Endothelial cell of umbilical vein (primary cell): Measurements from ENCODE around the gene LTO1. TPM values are rescaled to one million over a fixed set of nuclear protein-coding genes. Genes with fewer than 3 reads are reported as not detected.

Source experiments
- BruUV-seq: library from RNA; stranded (reverse); fragments of 400-500 nt; replicated peaks from 2 replicates; lab custom pipeline; 2021; lab: Mats Ljungman, UMichigan
- CTCF ChIA-PET: fragments of 300-600, 350-600 bp; sonication (Branson Sonifier 250); formaldehyde crosslinking; loops from one replicate; lab custom pipeline; 2021; ENCODE audit warnings: antibody characterized with exemption, inconsistent platforms; lab: Charles Lee
- POLR2A ChIA-PET: fragments of 300-600, 350-600 bp; sonication (Branson Sonifier 250); formaldehyde crosslinking; loops from one replicate; lab custom pipeline; 2021; ENCODE audit warnings: antibody characterized with exemption, inconsistent platforms; lab: Charles Lee
- DNase-seq: peaks from one replicate; pipeline ENCODE4 v3.0.0-alpha.2; 2011; ENCODE audit warnings: low read depth, low spot score
- FAIRE-seq: peaks from 2 replicates; lab custom pipeline; 2011; peaks lifted over from hg19 to GRCh38; lab: Jason Lieb, UNC
- H2AFZ ChIP-seq: 2 replicates; pipeline ENCODE4 v1.6.0; 2012; ENCODE audit warnings: low read depth, low read length, control low read depth, inconsistent platforms
- H3K27ac ChIP-seq: 2 replicates; pipeline ENCODE4 v1.5.1; 2011; ENCODE audit warnings: low read depth, mild to moderate bottlenecking, control low read depth, low read length, moderate library complexity; ENCODE audit not compliant: insufficient read depth
- H3K27me3 ChIP-seq, 2 experiments: 2 replicates each; pipeline versions ENCODE4 v1.6.0 to v1.6.1; 2011; ENCODE audit warnings: low read length in 2 of 2, mixed read lengths in 1 of 2; ENCODE audit not compliant: control insufficient read depth in 2 of 2, insufficient read depth in 2 of 2
- H3K36me3 ChIP-seq, 2 experiments: 2 replicates in 1 of 2; 3 replicates in 1 of 2; pipeline ENCODE4 v1.5.1; 2011; ENCODE audit warnings: low read length in 2 of 2, mild to moderate bottlenecking in 1 of 2, moderate library complexity in 1 of 2; ENCODE audit not compliant: control insufficient read depth in 2 of 2, insufficient read depth in 2 of 2; ENCODE audit errors: extremely low read depth in 1 of 2
- H3K4me1 ChIP-seq: 3 replicates; pipeline ENCODE4 v1.5.1; 2011; ENCODE audit warnings: mild to moderate bottlenecking, low read length; ENCODE audit not compliant: control insufficient read depth, insufficient read depth; ENCODE audit errors: extremely low read depth
- H3K4me2 ChIP-seq: 2 replicates; pipeline ENCODE4 v1.6.1; 2011; ENCODE audit warnings: low read length, control low read depth, mixed read lengths; ENCODE audit not compliant: insufficient read depth
- H3K4me3 ChIP-seq, 3 experiments: fragments of 200-600 bp in 1 of 3; sonication (generic), shearing (Covaris generic) in 1 of 3; replicated peaks in 1 of 3; 2 replicates each; pipeline ENCODE4 v1.5.1; 2011 to 2016; ENCODE audit warnings: control low read depth in 3 of 3, low read length in 3 of 3, mild to moderate bottlenecking in 2 of 3, inconsistent platforms in 1 of 3, low read depth in 1 of 3, moderate library complexity in 1 of 3; ENCODE audit not compliant: insufficient read depth in 1 of 3
- H3K79me2 ChIP-seq: 2 replicates; pipeline ENCODE4 v1.6.0; 2012; ENCODE audit warnings: low read length, inconsistent platforms; ENCODE audit not compliant: control insufficient read depth, insufficient read depth
- H3K9ac ChIP-seq: replicated peaks from 2 replicates; pipeline ENCODE3; 2011; ENCODE audit warnings: low read length, control low read depth; ENCODE audit not compliant: insufficient read depth; ENCODE audit errors: extremely low read depth
- H3K9me1 ChIP-seq: replicated peaks from 3 replicates; pipeline ENCODE4 v1.6.0; 2011; ENCODE audit warnings: mild to moderate bottlenecking, low read length; ENCODE audit not compliant: control insufficient read depth, insufficient read depth; ENCODE audit errors: extremely low read depth
- H3K9me3 ChIP-seq: replicated peaks from 2 replicates; pipeline ENCODE4 v1.5.1; 2012; ENCODE audit warnings: low read length, inconsistent platforms; ENCODE audit not compliant: control insufficient read depth, insufficient read depth
- H4K20me1 ChIP-seq: replicated peaks from 2 replicates; pipeline ENCODE3; 2011; ENCODE audit warnings: mild to moderate bottlenecking, low read length; ENCODE audit not compliant: control insufficient read depth, insufficient read depth; ENCODE audit errors: extremely low read depth
- CTCF ChIP-seq, 2 donors: IDR thresholded peaks; 1 replicate in 1 of 2; 2 replicates in 1 of 2; pipeline ENCODE4 v1.5.1; 2011; ENCODE audit warnings: low read length in 2 of 2, mild to moderate bottlenecking in 2 of 2, moderate library complexity in 2 of 2, control low read depth in 1 of 2, inconsistent platforms in 1 of 2, low read depth in 1 of 2; ENCODE audit not compliant: insufficient read depth in 1 of 2; ENCODE audit errors: extremely low read depth in 1 of 2
- EZH2 ChIP-seq: IDR thresholded peaks from 2 replicates; pipeline ENCODE4 v1.6.1; 2012; ENCODE audit warnings: borderline replicate concordance, low read depth, mild to moderate bottlenecking, moderate library complexity, low read length, inconsistent platforms; ENCODE audit not compliant: severe bottlenecking
- FOS ChIP-seq: IDR thresholded peaks from 2 replicates; pipeline ENCODE4 v1.6.1; 2011; ENCODE audit warnings: mild to moderate bottlenecking, low read length, moderate library complexity, borderline replicate concordance; ENCODE audit not compliant: insufficient read depth
- GATA2 ChIP-seq: IDR thresholded peaks from 2 replicates; pipeline ENCODE4 v1.7.0; 2011; ENCODE audit warnings: low read depth, mild to moderate bottlenecking, moderate library complexity, mixed read lengths, low read length; ENCODE audit not compliant: insufficient read length, insufficient read depth
- JUN ChIP-seq: IDR thresholded peaks from 2 replicates; pipeline ENCODE4 v1.6.1; 2011; ENCODE audit warnings: borderline replicate concordance, low read depth; ENCODE audit not compliant: insufficient read length, insufficient read depth
- MAX ChIP-seq: IDR thresholded peaks from 2 replicates; pipeline ENCODE4 v1.6.1; 2011; ENCODE audit not compliant: insufficient read depth, insufficient read length
- MYC ChIP-seq: IDR thresholded peaks from one replicate; pipeline ENCODE4 v1.6.1; 2011; ENCODE audit warnings: mild to moderate bottlenecking, low read depth, low read length
- POLR2A ChIP-seq: IDR thresholded peaks from 2 replicates; pipeline ENCODE4 v1.6.1; 2012; ENCODE audit warnings: low read depth, mild to moderate bottlenecking, control low read depth, low read length
- POLR2AphosphoS5 ChIP-seq: IDR thresholded peaks from 2 replicates; pipeline ENCODE4 v1.6.1; 2012; ENCODE audit warnings: low read depth, mild to moderate bottlenecking, control low read depth, low read length, moderate library complexity; ENCODE audit not compliant: insufficient read depth
- dilution Hi-C: fragments of 300-500 bp; cut with MboI; formaldehyde crosslinking; loops from one replicate; pipeline ENCODE4 v1.15.0; 2019; ENCODE audit warnings: low sequenced_read_pairs; ENCODE audit not compliant: extremely low pct_ligation_motif_present
- intact Hi-C: fragments of 100-400 bp; cut with micrococcal nuclease; formaldehyde crosslinking; loops from one replicate; pipeline ENCODE4 v1.10.0; 2022
- polyA plus RNA-seq, 4 experiments: library from polyadenylated mRNA; depleted of rRNA in 3 of 4; stranded (reverse) in 3 of 4; unstranded in 1 of 4; fragments of >200 nt; gene quantifications; 2 replicates each; pipeline versions ENCODE4 v1.2.1 to v1.2.3, GENCODE V29; 2011 to 2012; ENCODE audit warnings: missing spikeins in 1 of 4
- total RNA-seq: library from RNA; stranded (reverse); gene quantifications from 2 replicates; pipeline ENCODE4 v1.2.3, GENCODE V29; 2021

The LTO1 gene
- total and polyA plus RNA-seq, 2 donors (not counting 3 experiments of a cell fraction or from before 2014, with no cell fraction given) = 26.8 to 30.9 TPM

- H4K20me1 ChIP-seq = no peaks in the 10 kb centered on the region
- FAIRE-seq (no peak), DNase-seq (no peak)
- H3K9ac ChIP-seq = no peak overlapping the region
- intact Hi-C loops (loop anchor here (5.0 kb wide), 2 partner anchors 140 to 185 kb away; no protein-coding TSS in a partner anchor), dilution Hi-C loops (no loop called here)
- no peaks in the 10 kb centered on the region for H3K9me1 ChIP-seq
- H3K27me3 ChIP-seq = peaks cover 52 to 58% of the 10 kb centered on the region in 2 experiments
- H3K27ac ChIP-seq = no peak overlapping the region
- TF ChIP-seq POLR2A (no peak), JUN (no peak), CTCF (IDR thresholded peaks at IDR 0.05; ENCODE audit: extremely low read depth in 1 of 2, insufficient read depth in 1 of 2, low read depth in 1 of 2, low read length in 2 of 2) (no peak), MYC (no peak), POLR2AphosphoS5 (no peak), GATA2 (no peak), MAX (no peak), FOS (no peak), EZH2 (no peak)
- ChIA-PET CTCF (no interaction called here), POLR2A (no interaction called here)
- H2AFZ ChIP-seq = no peak overlapping the region
- peaks cover 8% of the 10 kb centered on the region for H3K4me1 ChIP-seq
- H3K9me3 ChIP-seq = no peaks in the 10 kb centered on the region
- H3K4me3 ChIP-seq = no peak overlapping the region
- no peaks in the 10 kb centered on the region for H3K36me3 ChIP-seq
- BruUV-seq = no TSS peak
- no peaks in the 10 kb centered on the region for H3K79me2 ChIP-seq
- no peak overlapping the region for H3K4me2 ChIP-seq
Observed at GRCh38 chr11:69702239-69702691, 27.1 kb upstream of the LTO1 start.
